GM18951 (cell line): Measurements from ENCODE around the gene ADGRA3.

Experiments used
- POLR2A ChIP-seq: IDR thresholded peaks from 4 replicates; pipeline ENCODE4 v1.6.1; 2011; ENCODE audit warnings: mild to moderate bottlenecking; ENCODE audit not compliant: insufficient read length, insufficient read depth; ENCODE audit errors: extremely low read depth
- in situ Hi-C: fragments of 300-500 bp; cut with MboI; formaldehyde crosslinking; loops from one replicate; pipeline ENCODE4 v1.12.0; 2022; ENCODE audit warnings: low sequenced_read_pairs, mixed read lengths, inconsistent platforms; ENCODE audit not compliant: unreplicated experiment

The ADGRA3 gene

GRCh38 chr4:22531311-22532019 is 15.6 kb upstream of the ADGRA3 start:
- TF ChIP-seq POLR2A = no peak
- in situ Hi-C loops = no loop called here

GRCh38 chr4:22524895-22525294 is 9.0 kb upstream of the ADGRA3 start:
- in situ Hi-C loops = no loop called here
- TF ChIP-seq POLR2A = no peak

- TF ChIP-seq POLR2A = no peak
- in situ Hi-C loops = no loop called here
Observed at GRCh38 chr4:22522706-22523501, 7.0 kb upstream of the ADGRA3 start.

- no peak for TF ChIP-seq POLR2A
- in situ Hi-C loops = no loop called here
Observed at GRCh38 chr4:22522206-22522605, 6.3 kb upstream of the ADGRA3 start.

- in situ Hi-C loops = no loop called here
- TF ChIP-seq POLR2A = no peak
Observed at GRCh38 chr4:22521240-22521639, 5.4 kb upstream of the ADGRA3 start.

- in situ Hi-C loops = no loop called here
- TF ChIP-seq POLR2A = no peak
Observed at GRCh38 chr4:22515145-22515887, 550 bp downstream of the ADGRA3 start.

- in situ Hi-C loops = no loop called here
- no peak for TF ChIP-seq POLR2A
Observed at GRCh38 chr4:22514481-22514880, 1.4 kb downstream of the ADGRA3 start.

- TF ChIP-seq POLR2A = no peak
- in situ Hi-C loops = no loop called here
Observed at GRCh38 chr4:22514001-22514400, 1.9 kb downstream of the ADGRA3 start.

- in situ Hi-C loops = no loop called here
Observed at GRCh38 chr4:22512306-22512705, 3.6 kb downstream of the ADGRA3 start.

GRCh38 chr4:22510750-22511149 is 5.1 kb downstream of the ADGRA3 start:
- TF ChIP-seq POLR2A = no peak
- in situ Hi-C loops = no loop called here

More at GRCh38 chr4:22512306-22512705, 3.6 kb downstream of the ADGRA3 start:
- TF ChIP-seq POLR2A = no peak

- TF ChIP-seq POLR2A = no peak
- in situ Hi-C loops = no loop called here
Observed at GRCh38 chr4:22508376-22508775, 7.5 kb downstream of the ADGRA3 start.

- in situ Hi-C loops = no loop called here
- TF ChIP-seq POLR2A = no peak
Observed at GRCh38 chr4:22504922-22505321, 10.9 kb downstream of the ADGRA3 start.

GRCh38 chr4:22504447-22504846 is 11.4 kb downstream of the ADGRA3 start:
- in situ Hi-C loops = no loop called here
- TF ChIP-seq POLR2A = no peak
